Right ventricle myocardium superior (tissue), 1 donor: ENCODE results near the gene CHRNA5. TPM values are rescaled to one million over a fixed set of nuclear protein-coding genes. Genes with fewer than 3 reads are reported as not detected.

Experiments used
- ATAC-seq: fragments of 200-7000 bp; cut with Tn5 transposase; one replicate; pipeline ENCODE4 v1.9.1; 2020; ENCODE audit warnings: mild to moderate bottlenecking; ENCODE audit not compliant: poor library complexity
- DNase-seq: peaks from one replicate; pipeline ENCODE4 v3.0.0-alpha.2; 2020
- intact Hi-C: fragments of 100-400 bp; cut with DNase I; formaldehyde crosslinking; loops from one replicate; pipeline ENCODE4 v1.11.2; 2022
- total RNA-seq: library from RNA; stranded (reverse); fragmentation: NEBNext Ultra II Directional; extraction: Animal tissue kit (Norgen Biotek cat#: 25700); gene quantifications from one replicate; pipeline ENCODE4 v1.2.1, GENCODE V29; 2021
- donor health status: DM: no; HTN: yes; CAD: no; lungs with severe emphysema.

Gene CHRNA5
- total RNA-seq, 1 donor from 2014 or later: 4.2 TPM

GRCh38 chr15:78630886-78631633 is 65.7 kb downstream of the CHRNA5 start:
- ATAC-seq (no peak), DNase-seq (no peak)
- intact Hi-C loops: no loop called here

- ATAC-seq: no peak
- no peak for DNase-seq
- intact Hi-C loops: no loop called here
These were observed 68.0 kb downstream of the CHRNA5 start for GRCh38 chr15:78633348-78633747.

GRCh38 chr15:78634210-78635145 is 69.2 kb downstream of the CHRNA5 start:
- no peak for DNase-seq
- intact Hi-C loops: loop anchor here (5.0 kb wide), 1 partner anchor 73 kb away; no protein-coding TSS in a partner anchor
- ATAC-seq: no peak

GRCh38 chr15:78635346-78635745 is 70.0 kb downstream of the CHRNA5 start:
- intact Hi-C loops: loop anchor here (5.0 kb wide), 1 partner anchor 72 kb away; no protein-coding TSS in a partner anchor
- no peak for ATAC-seq
- no peak for DNase-seq

GRCh38 chr15:78636378-78636859 is 71.1 kb downstream of the CHRNA5 start:
- DNase-seq: no peak
- no peak for ATAC-seq
- intact Hi-C loops: loop anchor here (5.0 kb wide), 1 partner anchor 71 kb away; no protein-coding TSS in a partner anchor

- intact Hi-C loops: loop anchor here (5.0 kb wide), 1 partner anchor 69 kb away; no protein-coding TSS in a partner anchor
- ATAC-seq (no peak), DNase-seq (no peak)
These were observed 72.6 kb downstream of the CHRNA5 start for GRCh38 chr15:78637776-78638435.

GRCh38 chr15:78638658-78639314 is 73.5 kb downstream of the CHRNA5 start:
- ATAC-seq: peak; percentile 75
- no peak for DNase-seq
- intact Hi-C loops: loop anchor here (5.0 kb wide), 1 partner anchor 69 kb away; no protein-coding TSS in a partner anchor

GRCh38 chr15:78640527-78641101 is 75.3 kb downstream of the CHRNA5 start:
- ATAC-seq (peak; percentile 35), DNase-seq (no peak)
- intact Hi-C loops: no loop called here

GRCh38 chr15:78641102-78641748 is 75.9 kb downstream of the CHRNA5 start, which contains the start of gene CHRNB4:
Gene CHRNB4, minus strand, starts transcription at chr15:78641210. Its CDS starts 77 bp downstream, at chr15:78641133.
- DNase-seq: no peak
- intact Hi-C loops: no loop called here
- peak; percentile 57 for ATAC-seq

- ATAC-seq: no peak
- no peak for DNase-seq
- intact Hi-C loops: no loop called here
These were observed 76.5 kb downstream of the CHRNA5 start for GRCh38 chr15:78641749-78642275.

GRCh38 chr15:78642331-78642730 is 77.0 kb downstream of the CHRNA5 start:
- DNase-seq (no peak), ATAC-seq (no peak)
- intact Hi-C loops: no loop called here

Other genes starting within 250 kb of the CHRNA5 start
- not detected for gene CRABP1, start 225.2 kb upstream of the CHRNA5 start, total RNA-seq
- 24.8 TPM for gene IREB2, start 127.3 kb upstream of the CHRNA5 start, total RNA-seq
- gene HYKK, start 57.9 kb upstream of the CHRNA5 start, total RNA-seq: 4.9 TPM
- gene PSMA4, start 25.1 kb upstream of the CHRNA5 start, total RNA-seq: 113 TPM
- gene CHRNA3, start 55.5 kb downstream of the CHRNA5 start, total RNA-seq: 0.13 TPM
- not detected for gene CHRNB4, start 75.7 kb downstream of the CHRNA5 start, total RNA-seq
- 31.0 TPM for gene ADAMTS7, start 245.9 kb downstream of the CHRNA5 start, total RNA-seq